ENCODE data around the gene AQR.

GRCh38 chr15:35014241-35014640, 44.7 kb upstream of the AQR start:
- TF ChIP-seq CTCF (IDR thresholded peaks at IDR 0.05) (no peak), POLR2A (IDR thresholded peaks at IDR 0.05) (no peak)
